GM12878 (cell line): ENCODE data around the gene TPCN1. TPM values are rescaled to one million over a fixed set of nuclear protein-coding genes. Genes with fewer than 3 reads are reported as not detected.

Source experiments
- CBFB ChIP-seq: IDR thresholded peaks from 2 replicates; pipeline ENCODE4 v1.6.1; 2016; ENCODE audit warnings: antibody characterized with exemption, low read depth
- E2F4 ChIP-seq: IDR thresholded peaks from 2 replicates; pipeline ENCODE4 v1.6.1; 2012; ENCODE audit warnings: low read depth, low read length, improper control_type of control experiment
- FOXM1 ChIP-seq: IDR thresholded peaks from 2 replicates; pipeline ENCODE4 v1.6.1; 2012; ENCODE audit warnings: low read depth, mild to moderate bottlenecking, inconsistent platforms, low read length, moderate library complexity
- HDAC2 ChIP-seq: fragments of 200-600 bp; sonication (generic); IDR thresholded peaks from 2 replicates; pipeline ENCODE4 v1.6.1; 2017
- MYC ChIP-seq: IDR thresholded peaks from 2 replicates; pipeline ENCODE4 v1.6.1; 2011; ENCODE audit warnings: mild to moderate bottlenecking, low read length, moderate library complexity, inconsistent platforms; ENCODE audit not compliant: insufficient read depth, insufficient replicate concordance, insufficient read length, severe bottlenecking
- NFIC ChIP-seq: IDR thresholded peaks from 2 replicates; pipeline ENCODE4 v1.6.1; 2012; ENCODE audit warnings: low read depth, mild to moderate bottlenecking, inconsistent platforms, low read length, moderate library complexity
- PAX8 ChIP-seq: fragments of 450-650 bp; IDR thresholded peaks from 2 replicates; pipeline ENCODE4 v1.6.1; 2017; ENCODE audit warnings: mild to moderate bottlenecking, moderate library complexity
- POLR2AphosphoS5 ChIP-seq: IDR thresholded peaks from 2 replicates; pipeline ENCODE4 v1.6.1; 2011; ENCODE audit warnings: mild to moderate bottlenecking, low read length, inconsistent platforms
- RELA ChIP-seq: fragments of 450-650 bp; IDR thresholded peaks from 2 replicates; pipeline ENCODE4 v1.8.0; 2014; ENCODE audit warnings: borderline replicate concordance; ENCODE audit not compliant: partially characterized antibody
- RFX5 ChIP-seq: IDR thresholded peaks from 2 replicates; pipeline ENCODE4 v1.6.1; 2011; ENCODE audit warnings: low read depth, low read length, improper control_type of control experiment
- SIN3A ChIP-seq: IDR thresholded peaks from 2 replicates; pipeline ENCODE4 v1.6.1; 2012; ENCODE audit warnings: low read depth, low read length, improper control_type of control experiment
- SP1 ChIP-seq: IDR thresholded peaks from one replicate; pipeline ENCODE4 v1.6.1; 2011; ENCODE audit warnings: low read depth, low read length
- SREBF2 ChIP-seq: IDR thresholded peaks from 2 replicates; pipeline ENCODE4 v1.6.1; 2012; ENCODE audit warnings: mild to moderate bottlenecking, low read length
- STAT1 ChIP-seq: fragments of 450-650 bp; conservative IDR thresholded peaks from 2 replicates; pipeline ENCODE4 v1.6.1; 2014; ENCODE audit warnings: antibody characterized with exemption, mild to moderate bottlenecking
- WRNIP1 ChIP-seq: IDR thresholded peaks from 2 replicates; pipeline ENCODE4 v1.6.1; 2011; ENCODE audit warnings: low read depth, low read length, improper control_type of control experiment, borderline replicate concordance
- ZNF207 ChIP-seq: fragments of 450-650 bp; IDR thresholded peaks from 2 replicates; pipeline ENCODE4 v1.6.1; 2014; ENCODE audit warnings: antibody characterized with exemption, mild to moderate bottlenecking, borderline replicate concordance
- polyA plus RNA-seq, 11 experiments: library from polyadenylated mRNA; depleted of rRNA in 4 of 11; unstranded in 6 of 11; stranded (reverse) in 5 of 11; fragments of >200 nt; fragmentation: Nextera tagmentation in 4 of 11; fragmentation: Illumina TruSeq in 1 of 11; extraction: Ambion mirVana in 4 of 11; extraction: Trizol in 1 of 11; gene quantifications; 1 replicate in 1 of 11; 2 replicates in 10 of 11; pipeline versions ENCODE4 v1.2.1 to v1.2.3, GENCODE V29; 2011 to 2016; ENCODE audit warnings: inconsistent platforms in 2 of 11, missing spikeins in 2 of 11, low read depth in 1 of 11
- total RNA-seq, 4 experiments: library from RNA; depleted of rRNA in 3 of 4; stranded (reverse); fragments of >200 nt in 3 of 4; fragmentation: Illumina TruSeq in 1 of 4; extraction: Trizol in 1 of 4; gene quantifications; 2 replicates each; pipeline versions ENCODE4 v1.2.1 to v1.2.3, GENCODE V29; 2013 to 2021
- TF ChIP-seq, protein P1 (sequence below): IDR thresholded peaks from 2 replicates; pipeline ENCODE4 v1.6.1; 2012; ENCODE audit warnings: mild to moderate bottlenecking, low read depth, low read length
- TF ChIP-seq, protein P2 (sequence below): IDR thresholded peaks from 2 replicates; pipeline ENCODE4 v1.6.1; 2011; ENCODE audit warnings: borderline replicate concordance, low read depth, mild to moderate bottlenecking, moderate library complexity, mixed read lengths, low read length; ENCODE audit not compliant: insufficient read depth; ENCODE audit errors: extremely low read length
- TF ChIP-seq, protein P3 (sequence below): IDR thresholded peaks from 2 replicates; pipeline ENCODE4 v1.6.1; 2011; ENCODE audit warnings: low read depth, low read length, improper control_type of control experiment, borderline replicate concordance
- TF ChIP-seq, protein P4 (sequence below): fragments of 450-650 bp; formaldehyde crosslinking; IDR thresholded peaks from 2 replicates; pipeline ENCODE4 v1.4.0; 2020; ENCODE audit warnings: mild to moderate bottlenecking, moderate library complexity
- TF ChIP-seq, protein P5 (sequence below): fragments of 450-650 bp; IDR thresholded peaks from 2 replicates; pipeline ENCODE4 v1.6.1; 2016; ENCODE audit warnings: mild to moderate bottlenecking

TPCN1 gene
- total and polyA plus RNA-seq, 10 of the 15 experiments (the other 5 are each of a cell fraction or from before 2014, with no cell fraction given) = 0.79 to 30.9 (median 19.4) TPM

GRCh38 chr12:113184900-113185179 lies 36.4 kb upstream of the TPCN1 start (continued):
- TF ChIP-seq, protein P1, sequence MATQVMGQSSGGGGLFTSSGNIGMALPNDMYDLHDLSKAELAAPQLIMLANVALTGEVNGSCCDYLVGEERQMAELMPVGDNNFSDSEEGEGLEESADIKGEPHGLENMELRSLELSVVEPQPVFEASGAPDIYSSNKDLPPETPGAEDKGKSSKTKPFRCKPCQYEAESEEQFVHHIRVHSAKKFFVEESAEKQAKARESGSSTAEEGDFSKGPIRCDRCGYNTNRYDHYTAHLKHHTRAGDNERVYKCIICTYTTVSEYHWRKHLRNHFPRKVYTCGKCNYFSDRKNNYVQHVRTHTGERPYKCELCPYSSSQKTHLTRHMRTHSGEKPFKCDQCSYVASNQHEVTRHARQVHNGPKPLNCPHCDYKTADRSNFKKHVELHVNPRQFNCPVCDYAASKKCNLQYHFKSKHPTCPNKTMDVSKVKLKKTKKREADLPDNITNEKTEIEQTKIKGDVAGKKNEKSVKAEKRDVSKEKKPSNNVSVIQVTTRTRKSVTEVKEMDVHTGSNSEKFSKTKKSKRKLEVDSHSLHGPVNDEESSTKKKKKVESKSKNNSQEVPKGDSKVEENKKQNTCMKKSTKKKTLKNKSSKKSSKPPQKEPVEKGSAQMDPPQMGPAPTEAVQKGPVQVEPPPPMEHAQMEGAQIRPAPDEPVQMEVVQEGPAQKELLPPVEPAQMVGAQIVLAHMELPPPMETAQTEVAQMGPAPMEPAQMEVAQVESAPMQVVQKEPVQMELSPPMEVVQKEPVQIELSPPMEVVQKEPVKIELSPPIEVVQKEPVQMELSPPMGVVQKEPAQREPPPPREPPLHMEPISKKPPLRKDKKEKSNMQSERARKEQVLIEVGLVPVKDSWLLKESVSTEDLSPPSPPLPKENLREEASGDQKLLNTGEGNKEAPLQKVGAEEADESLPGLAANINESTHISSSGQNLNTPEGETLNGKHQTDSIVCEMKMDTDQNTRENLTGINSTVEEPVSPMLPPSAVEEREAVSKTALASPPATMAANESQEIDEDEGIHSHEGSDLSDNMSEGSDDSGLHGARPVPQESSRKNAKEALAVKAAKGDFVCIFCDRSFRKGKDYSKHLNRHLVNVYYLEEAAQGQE = no peak
- TF ChIP-seq STAT1 (no peak), CBFB (no peak), SIN3A (peak; percentile 66; the same call in 1 of the 2 replicates), ZNF207 (no peak), E2F4 (no peak), RELA (peak; percentile 35), NFIC (no peak), PAX8 (no peak), MYC (no peak), HDAC2 (no peak), WRNIP1 (no peak), POLR2AphosphoS5 (no peak; the same call in 1 of the 2 replicates), SREBF2 (no peak), FOXM1 (no peak), RFX5 (no peak), SP1 (peak; percentile 90)
- TF ChIP-seq, protein P2, sequence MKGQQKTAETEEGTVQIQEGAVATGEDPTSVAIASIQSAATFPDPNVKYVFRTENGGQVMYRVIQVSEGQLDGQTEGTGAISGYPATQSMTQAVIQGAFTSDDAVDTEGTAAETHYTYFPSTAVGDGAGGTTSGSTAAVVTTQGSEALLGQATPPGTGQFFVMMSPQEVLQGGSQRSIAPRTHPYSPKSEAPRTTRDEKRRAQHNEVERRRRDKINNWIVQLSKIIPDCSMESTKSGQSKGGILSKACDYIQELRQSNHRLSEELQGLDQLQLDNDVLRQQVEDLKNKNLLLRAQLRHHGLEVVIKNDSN = peak; percentile 65
- TF ChIP-seq, protein P3, sequence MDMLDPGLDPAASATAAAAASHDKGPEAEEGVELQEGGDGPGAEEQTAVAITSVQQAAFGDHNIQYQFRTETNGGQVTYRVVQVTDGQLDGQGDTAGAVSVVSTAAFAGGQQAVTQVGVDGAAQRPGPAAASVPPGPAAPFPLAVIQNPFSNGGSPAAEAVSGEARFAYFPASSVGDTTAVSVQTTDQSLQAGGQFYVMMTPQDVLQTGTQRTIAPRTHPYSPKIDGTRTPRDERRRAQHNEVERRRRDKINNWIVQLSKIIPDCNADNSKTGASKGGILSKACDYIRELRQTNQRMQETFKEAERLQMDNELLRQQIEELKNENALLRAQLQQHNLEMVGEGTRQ = peak; percentile 47
- TF ChIP-seq, protein P4, sequence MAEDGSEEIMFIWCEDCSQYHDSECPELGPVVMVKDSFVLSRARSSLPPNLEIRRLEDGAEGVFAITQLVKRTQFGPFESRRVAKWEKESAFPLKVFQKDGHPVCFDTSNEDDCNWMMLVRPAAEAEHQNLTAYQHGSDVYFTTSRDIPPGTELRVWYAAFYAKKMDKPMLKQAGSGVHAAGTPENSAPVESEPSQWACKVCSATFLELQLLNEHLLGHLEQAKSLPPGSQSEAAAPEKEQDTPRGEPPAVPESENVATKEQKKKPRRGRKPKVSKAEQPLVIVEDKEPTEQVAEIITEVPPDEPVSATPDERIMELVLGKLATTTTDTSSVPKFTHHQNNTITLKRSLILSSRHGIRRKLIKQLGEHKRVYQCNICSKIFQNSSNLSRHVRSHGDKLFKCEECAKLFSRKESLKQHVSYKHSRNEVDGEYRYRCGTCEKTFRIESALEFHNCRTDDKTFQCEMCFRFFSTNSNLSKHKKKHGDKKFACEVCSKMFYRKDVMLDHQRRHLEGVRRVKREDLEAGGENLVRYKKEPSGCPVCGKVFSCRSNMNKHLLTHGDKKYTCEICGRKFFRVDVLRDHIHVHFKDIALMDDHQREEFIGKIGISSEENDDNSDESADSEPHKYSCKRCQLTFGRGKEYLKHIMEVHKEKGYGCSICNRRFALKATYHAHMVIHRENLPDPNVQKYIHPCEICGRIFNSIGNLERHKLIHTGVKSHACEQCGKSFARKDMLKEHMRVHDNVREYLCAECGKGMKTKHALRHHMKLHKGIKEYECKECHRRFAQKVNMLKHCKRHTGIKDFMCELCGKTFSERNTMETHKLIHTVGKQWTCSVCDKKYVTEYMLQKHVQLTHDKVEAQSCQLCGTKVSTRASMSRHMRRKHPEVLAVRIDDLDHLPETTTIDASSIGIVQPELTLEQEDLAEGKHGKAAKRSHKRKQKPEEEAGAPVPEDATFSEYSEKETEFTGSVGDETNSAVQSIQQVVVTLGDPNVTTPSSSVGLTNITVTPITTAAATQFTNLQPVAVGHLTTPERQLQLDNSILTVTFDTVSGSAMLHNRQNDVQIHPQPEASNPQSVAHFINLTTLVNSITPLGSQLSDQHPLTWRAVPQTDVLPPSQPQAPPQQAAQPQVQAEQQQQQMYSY (CRISPR knock-in tag) = no peak
- TF ChIP-seq, protein P5, sequence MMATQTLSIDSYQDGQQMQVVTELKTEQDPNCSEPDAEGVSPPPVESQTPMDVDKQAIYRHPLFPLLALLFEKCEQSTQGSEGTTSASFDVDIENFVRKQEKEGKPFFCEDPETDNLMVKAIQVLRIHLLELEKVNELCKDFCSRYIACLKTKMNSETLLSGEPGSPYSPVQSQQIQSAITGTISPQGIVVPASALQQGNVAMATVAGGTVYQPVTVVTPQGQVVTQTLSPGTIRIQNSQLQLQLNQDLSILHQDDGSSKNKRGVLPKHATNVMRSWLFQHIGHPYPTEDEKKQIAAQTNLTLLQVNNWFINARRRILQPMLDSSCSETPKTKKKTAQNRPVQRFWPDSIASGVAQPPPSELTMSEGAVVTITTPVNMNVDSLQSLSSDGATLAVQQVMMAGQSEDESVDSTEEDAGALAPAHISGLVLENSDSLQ = no peak
